GM19351 (cell line): ENCODE results near the gene PAX7.
"Not testable (repeated sequence)": the region's sequence is repeated elsewhere in the genome, so short reads cannot be mapped to it uniquely, and the experiment has no call there.

Experiments
- ATAC-seq: cut with Tn5 transposase; IDR thresholded peaks from one replicate; pipeline ENCODE4 v1.9.1; 2021; ENCODE audit warnings: mild to moderate bottlenecking, moderate library complexity; ENCODE audit not compliant: unreplicated experiment

PAX7 gene

DNA sequence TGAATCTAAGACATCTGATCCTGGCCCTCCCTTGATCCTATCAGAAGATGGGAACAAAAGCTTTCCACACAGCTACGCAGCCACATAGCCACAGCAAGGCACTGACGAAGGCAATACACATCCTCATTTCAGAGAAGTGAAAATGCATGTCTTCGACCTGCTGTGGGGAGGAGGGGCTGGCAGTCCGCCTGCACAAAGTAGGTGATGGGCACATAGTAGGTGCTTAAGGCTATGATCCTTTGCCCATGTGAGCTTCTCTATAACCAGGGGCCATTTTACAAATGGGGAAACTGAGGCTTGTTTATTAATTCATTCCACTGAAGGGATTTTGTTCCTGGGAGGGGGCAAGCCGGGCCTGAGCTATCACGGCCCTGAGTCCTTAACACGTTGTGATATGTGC, 94.2 kb downstream of the PAX7 start:
- ATAC-seq = no peak

DNA sequence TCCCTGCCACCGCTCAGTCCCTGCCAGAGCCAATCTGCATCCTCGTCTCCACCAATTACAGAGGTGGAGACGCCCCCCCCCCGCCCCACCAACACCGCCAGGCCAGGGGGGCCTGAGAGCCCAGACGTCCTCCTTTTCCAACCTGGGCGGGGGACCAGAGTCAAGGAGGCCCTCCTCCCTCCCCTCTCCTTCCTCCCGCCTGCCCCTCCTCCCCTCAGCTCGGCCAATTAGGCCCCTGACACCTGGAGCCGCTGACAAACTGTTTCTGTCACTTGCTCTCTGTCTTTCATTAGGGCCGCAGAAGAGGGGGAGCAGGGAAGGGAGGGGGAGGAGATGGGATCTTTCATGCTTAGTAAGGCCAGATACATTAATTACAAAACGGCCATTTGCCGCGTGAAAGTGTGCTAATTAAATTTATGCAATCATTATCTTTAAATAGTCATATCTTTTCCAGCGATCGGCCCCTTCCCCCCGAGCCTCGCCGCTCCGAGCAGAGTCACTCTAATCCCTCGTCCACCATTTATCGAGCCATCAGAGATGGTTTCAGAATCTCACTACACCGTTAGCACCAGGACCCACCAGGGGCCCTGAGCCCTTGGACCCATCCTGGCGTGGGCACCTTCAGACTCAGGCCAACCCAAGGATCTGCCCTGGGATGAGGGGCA, 94.7 kb downstream of the PAX7 start:
- ATAC-seq = no peak

DNA sequence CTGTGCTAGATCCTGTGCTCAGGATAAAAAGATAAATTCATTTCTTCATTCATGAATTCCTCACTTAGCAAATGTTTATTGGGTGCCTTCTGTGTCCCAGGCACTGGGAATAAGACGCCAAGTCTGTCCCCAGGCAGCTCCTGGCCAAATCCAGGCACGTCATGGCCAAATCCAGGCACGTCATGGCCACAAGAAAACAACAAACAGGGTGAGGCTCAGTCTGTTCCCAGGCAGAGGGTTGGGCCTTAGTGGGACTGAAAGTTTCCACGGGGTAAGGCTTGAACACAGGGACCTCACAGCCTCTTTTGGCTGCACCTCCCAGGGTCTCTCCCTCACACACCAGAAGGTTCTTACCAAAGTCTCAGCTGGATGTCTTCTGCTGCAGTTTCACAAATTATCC, 95.7 kb downstream of the PAX7 start:
- ATAC-seq = no peak

DNA sequence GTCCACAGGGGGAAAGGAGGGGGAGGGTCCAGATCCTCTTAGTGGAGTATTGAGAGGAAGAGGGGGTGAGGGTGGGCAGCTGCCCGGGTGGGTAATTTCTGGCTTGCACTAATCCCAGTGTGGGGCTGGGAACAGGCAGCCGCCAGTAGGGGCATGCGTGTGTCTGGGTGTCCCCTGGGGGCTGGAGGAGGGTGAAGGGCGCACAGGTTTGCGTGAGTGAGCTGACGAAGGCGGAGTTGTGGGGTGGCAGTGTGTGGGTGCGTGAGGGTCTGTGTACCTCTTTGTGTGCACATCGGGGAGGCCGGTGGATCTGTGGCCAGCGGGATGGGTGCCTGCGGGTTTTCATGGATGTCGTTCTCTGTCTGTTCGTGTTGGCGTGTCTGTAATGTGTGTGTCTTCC, 97.3 kb downstream of the PAX7 start:
- ATAC-seq = no peak

DNA sequence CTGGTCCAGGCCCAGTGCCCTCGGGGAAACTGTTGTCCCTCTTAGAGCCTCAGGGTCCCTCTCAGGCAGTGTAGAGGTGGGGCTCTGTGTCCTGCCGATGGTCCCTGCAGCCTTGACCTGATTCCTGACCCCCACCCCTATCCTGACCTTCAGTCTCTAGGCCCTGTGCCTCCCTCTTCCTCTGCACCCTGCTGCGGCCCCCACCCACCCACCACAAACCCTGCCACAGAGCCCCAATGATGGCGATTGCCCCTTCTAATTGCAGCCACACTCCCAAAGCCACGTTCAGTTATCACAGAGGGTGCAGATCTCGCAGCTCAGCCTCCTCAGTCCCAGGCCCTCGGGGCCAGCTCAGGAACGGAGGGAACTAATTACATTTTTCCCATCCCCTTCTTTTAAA, 99.7 kb downstream of the PAX7 start:
- no peak for ATAC-seq

DNA sequence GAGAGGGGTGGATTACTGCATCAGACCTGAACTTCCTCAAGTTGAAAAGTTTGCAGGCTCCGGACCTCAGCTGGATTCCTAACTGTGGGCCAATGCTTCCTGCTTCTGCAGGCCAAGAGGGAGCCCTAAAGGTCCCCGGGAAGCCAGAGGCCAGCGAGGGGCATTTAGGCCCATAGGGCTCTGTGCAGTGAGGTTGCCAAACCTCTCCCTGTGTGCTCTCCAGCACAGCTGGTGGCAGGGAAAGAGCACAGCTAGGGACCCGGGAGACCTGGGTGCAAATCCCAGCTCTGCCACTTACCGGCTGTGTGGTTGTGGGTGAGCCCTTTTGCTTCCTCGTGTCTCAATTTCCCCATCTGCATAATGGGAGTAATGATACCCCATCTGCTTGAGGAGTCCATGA, 100.5 kb downstream of the PAX7 start:
- no peak for ATAC-seq

DNA sequence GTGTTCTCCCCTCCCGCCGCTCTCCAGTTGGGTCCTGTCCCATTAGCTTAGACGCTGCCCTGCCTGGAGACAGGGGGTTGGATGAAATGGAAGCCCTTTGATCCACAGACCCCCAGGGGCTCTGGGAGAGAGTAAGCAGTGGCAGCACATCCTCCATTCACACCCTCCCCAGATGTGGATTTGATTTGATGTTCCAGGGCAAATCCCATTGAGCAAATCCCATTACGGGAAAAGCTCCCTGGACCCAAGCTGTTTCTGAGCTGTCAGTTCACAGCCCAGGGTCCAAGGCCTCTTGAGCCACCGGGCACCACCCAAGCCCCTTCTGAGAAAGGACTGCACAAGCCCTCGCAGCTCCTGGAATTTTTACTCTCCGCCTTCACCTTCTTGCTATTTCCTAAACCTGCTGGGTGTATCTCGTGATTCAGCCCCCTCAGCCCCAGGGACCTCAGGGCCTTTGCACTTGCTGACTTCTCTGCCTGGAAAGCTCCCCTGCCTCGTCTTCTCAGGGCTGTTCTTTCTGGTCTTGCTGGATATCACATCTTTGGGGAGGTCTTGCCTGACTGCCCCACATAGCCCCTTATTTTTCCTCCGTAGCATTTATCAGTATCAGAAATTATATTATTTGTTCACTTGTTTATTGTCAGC, 101.1 kb downstream of the PAX7 start:
- no peak for ATAC-seq

DNA sequence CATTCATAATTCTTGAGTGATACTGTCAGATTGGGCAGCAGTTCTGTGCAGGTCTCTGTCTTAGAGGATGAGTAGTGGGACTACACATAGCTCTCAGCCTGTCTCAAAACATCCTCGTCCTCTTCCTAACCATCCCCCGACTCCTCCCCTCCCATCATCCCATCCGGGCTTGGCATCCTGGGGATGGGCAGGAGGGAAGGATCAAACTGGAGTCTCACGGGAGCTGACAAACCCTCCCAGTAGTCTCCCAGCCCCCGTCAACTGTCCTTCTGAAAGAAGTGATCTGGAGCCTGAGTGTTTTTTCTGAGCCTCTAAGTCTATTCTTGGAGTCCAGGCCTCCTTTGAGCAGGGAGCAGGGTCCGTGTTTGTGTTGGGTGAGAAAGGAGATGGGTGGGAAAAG, 102.0 kb downstream of the PAX7 start:
- no peak for ATAC-seq

DNA sequence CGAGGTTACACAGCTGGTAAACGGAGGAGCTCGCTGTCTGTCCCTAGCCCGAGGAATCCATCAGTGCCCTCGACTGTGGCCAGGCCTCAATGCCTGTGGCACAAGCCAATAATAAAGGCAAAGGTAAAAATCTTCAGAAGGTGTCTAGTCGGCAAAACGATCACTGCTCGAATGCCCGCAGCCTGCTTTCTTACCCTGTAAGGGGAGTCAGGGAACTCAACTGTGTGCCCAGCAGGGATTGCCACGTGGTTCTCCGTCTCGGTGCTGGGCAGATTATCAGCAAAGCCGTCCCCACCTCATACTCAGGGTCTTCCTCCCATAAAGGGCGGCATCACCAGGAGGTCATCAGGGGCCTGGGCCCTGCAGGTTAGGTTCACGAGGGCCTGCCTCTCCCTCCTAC, 103.4 kb downstream of the PAX7 start:
- ATAC-seq = no peak

DNA sequence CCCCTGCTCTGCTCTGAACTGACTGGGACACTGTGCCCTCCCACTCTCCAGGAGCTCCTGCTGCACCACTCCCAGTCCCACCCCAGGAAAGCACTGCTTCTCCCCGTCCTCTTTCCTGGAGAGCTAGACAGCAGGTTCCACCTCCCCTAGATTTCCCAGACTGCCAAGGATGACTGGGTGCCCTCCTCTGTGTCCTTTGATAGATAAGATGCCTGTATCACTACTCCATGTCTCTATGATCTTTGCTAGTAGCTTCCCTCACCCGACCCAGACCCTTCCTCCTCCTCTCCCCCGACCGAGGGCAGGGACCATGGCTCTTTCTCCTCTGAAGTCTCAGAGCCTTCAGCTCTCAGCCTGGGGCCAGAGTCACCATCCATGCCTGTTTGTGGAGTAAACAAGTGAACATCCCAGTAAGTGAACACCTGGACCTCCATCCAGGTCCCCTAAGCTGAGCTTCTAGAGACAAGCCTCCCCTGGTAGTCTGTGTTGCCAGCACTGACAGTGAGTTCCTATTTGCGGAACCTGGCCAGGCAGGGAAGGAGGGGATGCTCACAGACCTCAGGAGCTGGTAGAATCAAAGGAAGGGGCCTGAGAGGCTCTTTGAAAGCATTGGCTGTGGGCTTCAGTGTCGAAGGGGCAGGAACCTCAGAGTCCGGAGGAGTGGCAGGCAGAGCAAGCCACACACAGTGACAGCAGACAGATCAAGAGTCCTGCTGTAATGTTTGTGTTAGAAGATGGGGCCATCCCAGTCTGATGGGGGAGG, 104.0 kb downstream of the PAX7 start:
- ATAC-seq = no peak

DNA sequence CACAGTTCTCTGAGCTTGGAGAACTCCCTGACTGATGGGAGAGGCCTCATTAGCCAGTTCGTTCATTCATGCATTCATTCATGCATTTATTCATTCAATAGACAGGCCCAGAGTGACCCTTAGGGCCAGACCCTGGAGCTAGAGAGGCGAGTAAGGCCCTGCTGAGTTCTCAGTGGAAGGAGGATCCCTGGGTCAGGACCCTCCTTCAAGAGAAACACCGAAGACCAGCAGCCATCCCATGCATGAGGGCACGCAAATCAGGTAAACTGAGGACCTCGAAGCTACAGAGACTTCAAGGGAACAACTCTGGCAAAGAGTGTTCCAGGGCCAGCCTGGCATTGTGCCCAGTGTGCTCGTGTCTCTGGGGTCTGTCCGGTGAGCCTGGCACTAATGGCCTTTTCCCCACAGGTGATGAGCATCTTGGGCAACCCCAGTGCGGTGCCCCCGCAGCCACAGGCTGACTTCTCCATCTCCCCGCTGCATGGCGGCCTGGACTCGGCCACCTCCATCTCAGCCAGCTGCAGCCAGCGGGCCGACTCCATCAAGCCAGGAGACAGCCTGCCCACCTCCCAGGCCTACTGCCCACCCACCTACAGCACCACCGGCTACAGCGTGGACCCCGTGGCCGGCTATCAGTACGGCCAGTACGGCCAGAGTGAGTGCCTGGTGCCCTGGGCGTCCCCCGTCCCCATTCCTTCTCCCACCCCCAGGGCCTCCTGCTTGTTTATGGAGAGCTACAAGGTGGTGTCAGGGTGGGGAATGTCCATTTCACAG, 104.8 kb downstream of the PAX7 start:
- ATAC-seq = no peak

DNA sequence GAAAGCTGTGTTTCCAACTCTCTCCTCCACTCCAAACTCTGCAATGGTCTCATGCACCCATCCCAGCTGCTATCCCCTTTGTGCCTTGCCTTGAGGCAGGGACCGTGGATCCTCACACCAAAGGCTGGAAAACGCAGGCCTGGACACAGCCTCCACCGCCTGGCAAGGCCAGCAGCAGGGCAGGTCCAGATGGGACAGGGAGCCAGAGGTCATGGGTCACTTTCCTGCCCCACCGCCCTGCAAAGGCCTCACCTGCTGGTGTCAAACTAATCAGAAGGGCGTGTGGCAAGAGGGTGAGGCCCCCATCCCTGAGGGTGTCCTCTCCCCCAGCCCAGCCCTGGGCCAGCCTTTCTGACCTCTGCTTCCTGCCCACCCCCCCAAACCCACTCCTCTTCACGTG, 106.3 kb downstream of the PAX7 start:
- ATAC-seq = no peak

DNA sequence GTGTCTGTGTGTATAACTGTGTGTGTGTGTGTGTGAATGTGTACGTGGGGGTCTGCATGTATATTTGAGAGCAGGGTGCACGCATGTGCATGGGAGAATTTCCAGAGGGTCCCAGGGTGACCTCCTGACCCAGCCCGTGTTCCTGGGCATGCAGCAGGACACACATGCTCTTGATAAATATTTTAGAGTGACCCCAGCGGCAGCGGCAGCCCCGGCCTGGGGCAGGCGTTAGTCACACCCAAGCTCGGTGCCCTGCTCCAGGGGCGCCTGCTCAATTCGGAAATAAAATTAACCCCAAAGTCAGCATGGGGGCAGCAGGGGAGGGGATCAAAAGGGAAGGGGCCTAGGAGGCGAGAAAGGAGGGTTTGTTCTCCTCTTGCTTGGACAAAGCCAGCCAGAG, 107.5 kb downstream of the PAX7 start:
- no peak for ATAC-seq

DNA sequence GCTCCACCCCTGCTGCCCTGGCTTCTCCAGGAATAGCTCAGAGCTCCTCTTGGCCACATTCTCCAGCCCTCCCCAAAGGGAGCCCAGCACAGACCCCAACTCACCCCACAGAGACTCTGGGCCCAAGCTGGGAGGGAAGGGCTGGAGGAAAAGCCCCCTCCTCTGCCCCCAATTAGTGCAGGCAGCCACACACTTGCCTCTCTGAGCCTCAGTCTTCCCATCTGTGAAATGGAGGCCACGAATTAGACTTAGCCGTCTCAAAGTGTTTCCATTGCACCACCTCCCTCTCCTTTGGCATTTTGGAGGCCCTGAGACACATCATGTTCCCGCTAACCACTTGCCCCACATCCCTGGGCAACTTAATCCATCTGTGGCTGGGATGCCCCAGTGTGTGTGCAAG, 108.0 kb downstream of the PAX7 start:
- no peak for ATAC-seq

DNA sequence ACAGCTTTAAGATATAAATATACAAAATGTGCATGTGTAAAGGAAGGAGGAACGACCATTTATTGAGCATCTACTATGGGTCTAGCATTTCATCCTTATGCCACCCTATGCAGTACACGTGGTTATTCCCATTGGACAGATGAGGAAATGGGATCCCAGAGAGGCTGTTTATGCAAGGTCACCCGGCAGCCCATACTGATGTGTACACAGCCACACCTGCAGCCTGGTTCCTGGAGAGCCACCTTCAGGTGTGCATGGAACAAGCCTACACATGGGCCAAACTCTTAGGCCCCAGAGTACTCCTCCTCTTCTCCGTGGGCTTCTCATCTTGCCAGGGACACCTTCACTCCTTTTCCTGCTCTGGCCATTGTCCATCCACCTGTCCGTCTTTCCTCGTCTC, 108.8 kb downstream of the PAX7 start:
- no peak for ATAC-seq

DNA sequence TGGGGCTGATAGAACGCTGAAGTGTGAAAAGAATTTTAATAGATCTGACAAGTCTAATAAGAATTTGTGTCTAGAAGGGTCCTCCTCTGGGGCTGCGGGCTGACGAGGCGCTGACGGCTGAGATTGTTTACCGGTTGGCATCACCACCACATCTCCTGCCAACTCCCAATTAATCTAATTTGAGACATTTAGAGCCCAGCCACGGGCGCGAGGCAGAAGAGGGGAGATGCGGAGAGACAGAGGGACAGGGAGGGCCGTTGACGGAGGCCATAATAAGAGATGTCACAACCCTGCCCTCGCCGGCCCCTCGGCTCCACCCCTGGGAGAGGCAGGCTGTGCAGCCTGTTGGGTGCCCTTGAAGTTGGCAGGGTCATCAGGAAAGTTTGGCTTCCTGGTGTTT, 109.3 kb downstream of the PAX7 start:
- ATAC-seq = no peak

DNA sequence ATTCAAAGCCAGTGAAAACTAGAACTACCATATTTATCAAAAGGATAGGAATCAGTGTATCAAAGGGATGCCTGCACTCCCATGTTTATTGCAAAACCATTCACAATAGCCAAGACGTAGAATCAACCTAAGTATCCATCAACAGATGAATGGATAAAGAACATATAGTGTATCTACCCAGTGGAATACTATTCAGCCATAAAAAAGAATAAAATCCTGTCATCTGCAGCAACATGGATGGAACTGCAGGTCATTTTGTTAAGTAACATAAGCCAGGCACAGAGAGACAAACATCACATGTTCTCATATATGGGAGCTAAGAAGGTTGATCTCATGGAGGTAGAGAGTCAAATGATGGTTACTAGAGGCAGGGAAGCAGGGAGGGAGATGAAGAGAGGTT, 110.0 kb downstream of the PAX7 start:
- ATAC-seq = no peak

DNA sequence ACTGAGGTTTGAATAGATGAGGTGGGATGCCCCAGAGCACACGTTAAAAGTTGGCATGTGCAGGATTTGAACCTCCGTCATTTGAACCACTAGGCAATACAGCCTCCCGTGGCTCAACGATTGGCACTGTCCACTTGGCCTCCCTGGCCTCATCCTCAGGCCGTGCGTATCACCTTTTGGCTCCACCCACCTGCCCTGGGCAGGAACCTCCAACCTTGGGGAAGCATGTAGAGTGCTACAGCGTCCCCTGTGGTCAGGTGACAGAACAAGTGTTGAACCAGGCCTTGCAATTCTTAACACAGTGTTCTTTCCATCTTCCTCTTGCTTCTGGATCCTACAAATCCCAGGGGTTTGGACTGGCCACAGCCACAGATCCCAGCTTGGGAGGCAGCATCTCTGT, 112.6 kb downstream of the PAX7 start:
- ATAC-seq = no peak

DNA sequence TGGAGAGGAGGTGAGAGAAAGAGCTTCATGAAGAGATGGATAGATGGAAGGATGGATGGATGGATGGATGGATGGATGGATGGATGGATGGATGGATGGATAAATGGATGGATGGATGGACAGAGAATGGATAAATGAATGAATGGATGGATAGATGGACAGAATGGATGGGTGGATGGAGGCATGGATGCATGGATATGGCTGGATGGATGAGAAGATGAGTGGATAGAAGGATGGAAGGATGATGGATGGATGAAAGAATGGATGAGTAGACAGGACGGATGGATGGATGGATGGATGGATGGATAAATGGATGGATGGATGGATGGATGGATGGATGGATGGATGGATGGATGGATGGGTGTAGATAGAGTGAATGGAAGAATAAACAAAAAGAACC, 113.7 kb downstream of the PAX7 start:
- ATAC-seq = not testable (repeated sequence)

DNA sequence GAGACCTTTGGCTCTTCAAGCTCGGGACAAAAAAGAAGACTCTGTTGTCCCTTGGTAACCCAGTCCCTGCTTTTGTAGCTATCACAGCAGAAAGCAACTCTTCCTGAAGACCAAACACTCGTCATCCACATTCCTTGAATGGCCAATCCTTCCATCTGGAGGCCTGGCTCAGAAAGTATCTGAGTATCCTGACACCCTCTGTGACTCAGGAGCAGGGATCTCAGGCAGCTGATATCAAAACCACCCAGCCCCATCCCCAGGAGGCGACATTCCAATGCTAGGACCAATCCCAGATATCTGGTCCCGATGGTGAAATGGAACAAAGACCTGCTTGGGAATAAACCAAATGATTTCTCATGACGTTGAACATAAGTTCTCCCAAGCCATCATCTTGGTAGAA, 116.3 kb downstream of the PAX7 start:
- ATAC-seq = no peak

DNA sequence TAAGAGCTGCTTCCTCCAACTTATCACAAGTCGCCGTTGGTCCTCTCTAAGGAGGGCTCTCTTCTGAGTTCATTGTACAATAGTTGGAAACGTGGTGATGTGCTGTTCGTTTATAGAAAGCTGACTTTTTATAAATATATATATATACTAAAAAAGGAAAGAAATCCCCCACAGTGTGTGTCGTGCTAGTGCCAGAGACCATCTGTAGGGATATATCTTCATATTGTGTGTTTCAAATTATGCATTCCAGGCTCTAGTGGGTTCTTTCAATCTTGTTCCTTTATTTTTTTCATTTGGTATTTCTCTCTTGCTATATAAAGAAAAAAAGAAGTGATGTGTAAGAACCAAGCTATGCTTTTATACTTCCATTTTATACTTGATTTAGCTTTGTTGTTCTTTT, 117.0 kb downstream of the PAX7 start:
- ATAC-seq = no peak

DNA sequence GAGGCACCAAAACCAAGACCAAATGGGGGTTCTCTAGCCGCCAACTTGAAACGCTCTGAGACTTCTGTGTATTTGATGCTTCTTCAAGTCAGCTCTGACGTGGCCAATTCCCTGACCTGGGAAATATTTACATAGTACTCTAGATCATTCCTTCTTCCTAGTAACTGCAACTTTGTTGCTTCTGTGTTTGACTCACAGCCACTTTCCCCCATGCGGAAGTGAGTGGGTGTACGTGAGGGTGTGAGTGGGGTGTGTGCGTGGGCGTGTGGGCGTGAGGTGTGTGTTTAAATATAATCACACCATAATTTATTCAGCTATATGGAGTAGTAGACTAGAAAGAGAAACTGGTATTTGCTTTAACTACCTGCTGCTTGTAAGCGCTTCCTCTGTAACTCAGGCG, 117.8 kb downstream of the PAX7 start:
- no peak for ATAC-seq
